Vagina (tissue), 2 donors: ENCODE measurements around the gene PPP5C. TPM values are rescaled to one million over a fixed set of nuclear protein-coding genes. Genes with fewer than 3 reads are reported as not detected.

Source experiments
- DNase-seq, 2 donors: peaks; one replicate each; pipeline ENCODE4 v3.0.0-alpha.2; 2017; ENCODE audit errors: extremely low spot score in 2 of 2
- H3K27ac ChIP-seq: fragments of 200-600 bp; sonication (generic); one replicate; pipeline ENCODE4 v1.5.1; 2019
- H3K27me3 ChIP-seq: fragments of 200-600 bp; sonication (generic); one replicate; pipeline ENCODE4 v1.5.1; 2019
- H3K36me3 ChIP-seq, 2 donors: fragments of 200-600 bp; sonication (generic); one replicate each; pipeline ENCODE4 v1.5.1; 2017 to 2019
- H3K4me1 ChIP-seq: fragments of 200-600 bp; sonication (generic); one replicate; pipeline ENCODE4 v1.5.1; 2019
- H3K4me3 ChIP-seq, 2 donors: fragments of 200-600 bp; sonication (generic); 1 replicate in 1 of 2; 2 replicates in 1 of 2; pipeline ENCODE4 v1.5.1; 2016 to 2019
- H3K9me3 ChIP-seq: fragments of 200-600 bp; sonication (generic); one replicate; pipeline ENCODE4 v1.5.1; 2019
- CTCF ChIP-seq, 3 experiments: fragments of 450-650 bp in 2 of 3; fragments of 200-600 bp in 1 of 3; sonication (generic) in 1 of 3; IDR thresholded peaks; one replicate each; pipeline ENCODE4 v1.5.1; 2017 to 2019; ENCODE audit warnings: antibody characterized with exemption in 3 of 3, mild to moderate bottlenecking in 2 of 3, moderate library complexity in 2 of 3
- POLR2A ChIP-seq, 2 donors: fragments of 450-650 bp; IDR thresholded peaks; one replicate each; pipeline ENCODE4 v1.6.1; 2017; ENCODE audit warnings: antibody characterized with exemption in 2 of 2, mild to moderate bottlenecking in 2 of 2, moderate library complexity in 2 of 2
- POLR2AphosphoS5 ChIP-seq, 2 donors: sonication (generic); formaldehyde crosslinking; IDR thresholded peaks; one replicate each; pipeline ENCODE4 v1.9.0; 2017; ENCODE audit warnings: antibody characterized with exemption in 2 of 2, mild to moderate bottlenecking in 2 of 2, low read depth in 1 of 2; ENCODE audit not compliant: insufficient read depth in 1 of 2
- intact Hi-C: fragments of 100-400 bp; cut with DNase I; formaldehyde crosslinking; loops from one replicate; pipeline ENCODE4 v1.15.1; 2023
- total RNA-seq: library from RNA; depleted of rRNA; stranded (reverse); fragments of >200 nt; gene quantifications from one replicate; pipeline ENCODE4 v1.2.3, GENCODE V29; 2016

The PPP5C gene
- total RNA-seq, 1 donor from 2014 or later = 60.4 TPM

GRCh38 chr19:46383171-46383815, 36.4 kb downstream of the PPP5C start:
- intact Hi-C loops = no loop called here
- Histone ChIP-seq H3K27ac (no peak overlapping the region), H3K4me3 (no peak overlapping the region), H3K36me3 (peaks cover 0 to 63% of the 10 kb centered on the region in 2 donors), H3K4me1 (peaks cover 31% of the 10 kb centered on the region), H3K9me3 (no peaks in the 10 kb centered on the region), H3K27me3 (no peaks in the 10 kb centered on the region)
- TF ChIP-seq POLR2AphosphoS5 (IDR thresholded peaks at IDR 0.05; ENCODE audit: insufficient read depth in 1 of 2, low read depth in 1 of 2) (no peak), POLR2A (IDR thresholded peaks at IDR 0.05) (no peak), CTCF (IDR thresholded peaks at IDR 0.05) (no peak)
- DNase-seq = peak in 1 of 2 donors; percentile 58

GRCh38 chr19:46383846-46384245, 37.0 kb downstream of the PPP5C start:
- H3K4me3 ChIP-seq = no peak overlapping the region
- H3K9me3 ChIP-seq = no peaks in the 10 kb centered on the region
- intact Hi-C loops = no loop called here
- peaks cover 0 to 68% of the 10 kb centered on the region in 2 donors for H3K36me3 ChIP-seq
- DNase-seq = peak in 1 of 2 donors; percentile 74
- peaks cover 25% of the 10 kb centered on the region for H3K4me1 ChIP-seq
- no peak overlapping the region for H3K27ac ChIP-seq
- TF ChIP-seq CTCF (IDR thresholded peaks at IDR 0.05) (no peak), POLR2A (IDR thresholded peaks at IDR 0.05) (no peak), POLR2AphosphoS5 (IDR thresholded peaks at IDR 0.05; ENCODE audit: insufficient read depth in 1 of 2, low read depth in 1 of 2) (no peak)
- no peaks in the 10 kb centered on the region for H3K27me3 ChIP-seq

- Histone ChIP-seq H3K9me3 (no peaks in the 10 kb centered on the region), H3K4me1 (peaks cover 20% of the 10 kb centered on the region), H3K4me3 (no peak overlapping the region), H3K27ac (no peak overlapping the region), H3K36me3 (peaks cover 0 to 74% of the 10 kb centered on the region in 2 donors), H3K27me3 (no peaks in the 10 kb centered on the region)
- DNase-seq = peak in 1 of 2 donors; percentile 40
- TF ChIP-seq POLR2A (IDR thresholded peaks at IDR 0.05) (no peak), CTCF (IDR thresholded peaks at IDR 0.05) (no peak), POLR2AphosphoS5 (IDR thresholded peaks at IDR 0.05; ENCODE audit: insufficient read depth in 1 of 2, low read depth in 1 of 2) (no peak)
- intact Hi-C loops = no loop called here
Observed at GRCh38 chr19:46384396-46384795, 37.5 kb downstream of the PPP5C start.

- no peak for TF ChIP-seq POLR2A (IDR thresholded peaks at IDR 0.05)
- no peak for TF ChIP-seq CTCF (IDR thresholded peaks at IDR 0.05)
- no peak for TF ChIP-seq POLR2AphosphoS5 (IDR thresholded peaks at IDR 0.05; ENCODE audit: insufficient read depth in 1 of 2, low read depth in 1 of 2)
- Histone ChIP-seq H3K27me3 (no peaks in the 10 kb centered on the region), H3K4me1 (peaks cover 8% of the 10 kb centered on the region), H3K4me3 (no peak overlapping the region), H3K36me3 (peaks cover 0 to 77% of the 10 kb centered on the region in 2 donors), H3K27ac (no peak overlapping the region), H3K9me3 (no peaks in the 10 kb centered on the region)
- no peak for DNase-seq
- intact Hi-C loops = no loop called here
Observed at GRCh38 chr19:46385636-46386035, 38.7 kb downstream of the PPP5C start.

- Histone ChIP-seq H3K9me3 (no peaks in the 10 kb centered on the region), H3K27ac (no peak overlapping the region), H3K36me3 (peaks cover 0 to 81% of the 10 kb centered on the region in 2 donors), H3K4me1 (peaks cover 8% of the 10 kb centered on the region), H3K27me3 (no peaks in the 10 kb centered on the region), H3K4me3 (no peak overlapping the region)
- no peak for DNase-seq
- no peak for TF ChIP-seq CTCF (IDR thresholded peaks at IDR 0.05)
- no peak for TF ChIP-seq POLR2A (IDR thresholded peaks at IDR 0.05)
- intact Hi-C loops = no loop called here
Observed at GRCh38 chr19:46386151-46386550, 39.3 kb downstream of the PPP5C start.
